WTC11 (cell line): ENCODE measurements around the gene SKI. TPM values are rescaled to one million over a fixed set of nuclear protein-coding genes. Genes with fewer than 3 reads are reported as not detected.

Experiments used
- ATAC-seq: fragments of 200-7000 bp; cut with Tn5 transposase; 2 replicates; pipeline ENCODE4 v1.10.0; 2021; ENCODE audit warnings: mild to moderate bottlenecking, moderate library complexity
- CTCF ChIA-PET: fragments of 300-600 bp; sonication (Branson Sonifier 250); formaldehyde crosslinking; loops from one replicate; lab custom pipeline; 2021; ENCODE audit warnings: antibody characterized with exemption; lab: Charles Lee
- POLR2A ChIA-PET: fragments of 350-600 bp; sonication (Branson Sonifier 250); formaldehyde crosslinking; loops from one replicate; lab custom pipeline; 2021; ENCODE audit warnings: antibody characterized with exemption; lab: Charles Lee
- DNase-seq: peaks from one replicate; pipeline ENCODE4 v3.0.0; 2021; ENCODE audit warnings: low spot score
- H3K27ac Mint-ChIP-seq: 2 replicates; pipeline ENCODE4 v1.8.0; 2021; ENCODE audit warnings: mixed read lengths
- H3K27me3 Mint-ChIP-seq: 2 replicates; pipeline ENCODE4 v1.8.0; 2021; ENCODE audit warnings: low read depth, mild to moderate bottlenecking, moderate library complexity, mixed read lengths
- H3K36me3 Mint-ChIP-seq: 2 replicates; pipeline ENCODE4 v1.8.0; 2021; ENCODE audit warnings: mixed read lengths
- H3K4me1 Mint-ChIP-seq: 2 replicates; pipeline ENCODE4 v1.8.0; 2022; ENCODE audit warnings: mixed read lengths
- H3K4me3 Mint-ChIP-seq: 2 replicates; pipeline ENCODE4 v1.8.0; 2021; ENCODE audit warnings: mild to moderate bottlenecking, moderate library complexity, mixed read lengths
- H3K9me3 Mint-ChIP-seq: 2 replicates; pipeline ENCODE4 v1.8.0; 2021; ENCODE audit warnings: mixed read lengths
- CBFB ChIP-seq: sonication (generic); formaldehyde crosslinking; IDR thresholded peaks from 2 replicates; pipeline ENCODE4 v1.8.1; 2022; ENCODE audit warnings: mild to moderate bottlenecking, low read depth, missing genetic modification reagents
- CREB1 ChIP-seq: sonication (generic); formaldehyde crosslinking; IDR thresholded peaks from 2 replicates; pipeline ENCODE4 v1.8.0; 2023; ENCODE audit warnings: mild to moderate bottlenecking, missing genetic modification reagents
- CTCF ChIP-seq: fragments of 200-600 bp; IDR thresholded peaks from 2 replicates; pipeline ENCODE4 v1.8.0; 2022; ENCODE audit warnings: antibody characterized with exemption
- ESRRA ChIP-seq: sonication (generic); formaldehyde crosslinking; IDR thresholded peaks from 2 replicates; pipeline ENCODE4 v1.8.1; 2022; ENCODE audit warnings: mild to moderate bottlenecking, missing genetic modification reagents, borderline replicate concordance
- ETV6 ChIP-seq: sonication (generic); formaldehyde crosslinking; IDR thresholded peaks from 2 replicates; pipeline ENCODE4 v1.8.1; 2022; ENCODE audit warnings: mild to moderate bottlenecking, missing genetic modification reagents
- FOXJ3 ChIP-seq: sonication (generic); formaldehyde crosslinking; IDR thresholded peaks from 2 replicates; pipeline ENCODE4 v1.9.0; 2021; ENCODE audit warnings: missing genetic modification reagents, mild to moderate bottlenecking, borderline replicate concordance
- FOXK1 ChIP-seq: sonication (generic); formaldehyde crosslinking; IDR thresholded peaks from 2 replicates; pipeline ENCODE4 v1.8.0; 2022; ENCODE audit warnings: mild to moderate bottlenecking, moderate library complexity, missing genetic modification reagents
- IRF2 ChIP-seq: sonication (generic); formaldehyde crosslinking; IDR thresholded peaks from 2 replicates; pipeline ENCODE4 v1.8.0; 2022; ENCODE audit warnings: low read depth, missing genetic modification reagents, borderline replicate concordance
- JAZF1 ChIP-seq: fragments of 250-450 bp; sonication (Bioruptor Pico); IDR thresholded peaks from 2 replicates; pipeline ENCODE4 v1.9.0; 2021; ENCODE audit warnings: moderate library complexity, mild to moderate bottlenecking, inconsistent platforms
- JUN ChIP-seq: sonication (generic); formaldehyde crosslinking; IDR thresholded peaks from 2 replicates; pipeline ENCODE4 v1.8.0; 2023; ENCODE audit warnings: mild to moderate bottlenecking, missing genetic modification reagents
- NR1H2 ChIP-seq: sonication (generic); formaldehyde crosslinking; IDR thresholded peaks from 2 replicates; pipeline ENCODE4 v1.9.0; 2021; ENCODE audit warnings: mild to moderate bottlenecking, moderate library complexity, missing genetic modification reagents
- NR2C2 ChIP-seq: sonication (generic); formaldehyde crosslinking; IDR thresholded peaks from 2 replicates; pipeline ENCODE4 v1.8.0; 2022; ENCODE audit warnings: mild to moderate bottlenecking, missing genetic modification reagents
- OVOL2 ChIP-seq: fragments of 250-450 bp; sonication (Bioruptor Pico); IDR thresholded peaks from 2 replicates; pipeline ENCODE4 v1.9.0; 2021; ENCODE audit warnings: mild to moderate bottlenecking, borderline replicate concordance
- PRDM15 ChIP-seq: sonication (generic); formaldehyde crosslinking; IDR thresholded peaks from 2 replicates; pipeline ENCODE4 v1.8.0; 2022; ENCODE audit warnings: missing genetic modification reagents
- PRRX2 ChIP-seq: fragments of 250-450 bp; sonication (Bioruptor Pico); IDR thresholded peaks from 2 replicates; pipeline ENCODE4 v1.8.0; 2021; ENCODE audit warnings: mild to moderate bottlenecking
- SP1 ChIP-seq: sonication (generic); formaldehyde crosslinking; conservative IDR thresholded peaks from 2 replicates; pipeline ENCODE4 v1.8.1; 2022; ENCODE audit warnings: missing genetic modification reagents
- TEAD1 ChIP-seq: sonication (generic); formaldehyde crosslinking; IDR thresholded peaks from 2 replicates; pipeline ENCODE4 v1.8.0; 2022; ENCODE audit warnings: mild to moderate bottlenecking, missing genetic modification reagents
- ZBTB21 ChIP-seq: sonication (generic); formaldehyde crosslinking; IDR thresholded peaks from 2 replicates; pipeline ENCODE4 v1.8.1; 2023; ENCODE audit warnings: mild to moderate bottlenecking, missing genetic modification reagents, borderline replicate concordance
- total RNA-seq: library from RNA; stranded (reverse); gene quantifications from 3 replicates; pipeline ENCODE4 v1.2.3, GENCODE V29; 2021
- TF ChIP-seq, protein P1 (sequence below): sonication (generic); formaldehyde crosslinking; IDR thresholded peaks from 2 replicates; pipeline ENCODE4 v1.8.0; 2023; ENCODE audit warnings: missing genetic modification reagents
- TF ChIP-seq, protein P2 (sequence below): sonication (generic); formaldehyde crosslinking; IDR thresholded peaks from 2 replicates; pipeline ENCODE4 v1.8.1; 2022; ENCODE audit warnings: low read depth, mild to moderate bottlenecking, moderate library complexity, missing genetic modification reagents, borderline replicate concordance
- TF ChIP-seq, protein P3 (sequence below): fragments of 250-450 bp; sonication (Bioruptor Pico); IDR thresholded peaks from 2 replicates; pipeline ENCODE4 v1.9.0; 2021; ENCODE audit warnings: mild to moderate bottlenecking
- TF ChIP-seq, protein P4 (sequence below): sonication (generic); formaldehyde crosslinking; IDR thresholded peaks from 2 replicates; pipeline ENCODE4 v1.8.1; 2022; ENCODE audit warnings: mild to moderate bottlenecking, missing genetic modification reagents, moderate library complexity, borderline replicate concordance

SKI gene
- total RNA-seq, 1 experiment from 2014 or later: 88.6 TPM

- Mint-ChIP-seq H3K27ac (no peak overlapping the region), H3K36me3 (no peaks in the 10 kb centered on the region), H3K4me3 (no peak overlapping the region), H3K27me3 (no peaks in the 10 kb centered on the region; the same call in 1 of the 2 replicates), H3K9me3 (no peaks in the 10 kb centered on the region), H3K4me1 (no peaks in the 10 kb centered on the region)
- no peak for ATAC-seq
- CTCF ChIA-PET: interaction anchor here (1.1 to 1.6 kb wide), 3 partner anchors 38 to 170 kb away, joined by 3 to 12 read pairs (median 3); no protein-coding TSS in a partner anchor
- DNase-seq: no peak
- POLR2A ChIA-PET: no interaction called here
- TF ChIP-seq, protein P1, sequence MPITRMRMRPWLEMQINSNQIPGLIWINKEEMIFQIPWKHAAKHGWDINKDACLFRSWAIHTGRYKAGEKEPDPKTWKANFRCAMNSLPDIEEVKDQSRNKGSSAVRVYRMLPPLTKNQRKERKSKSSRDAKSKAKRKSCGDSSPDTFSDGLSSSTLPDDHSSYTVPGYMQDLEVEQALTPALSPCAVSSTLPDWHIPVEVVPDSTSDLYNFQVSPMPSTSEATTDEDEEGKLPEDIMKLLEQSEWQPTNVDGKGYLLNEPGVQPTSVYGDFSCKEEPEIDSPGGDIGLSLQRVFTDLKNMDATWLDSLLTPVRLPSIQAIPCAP (CRISPR knock-in tag): no peak
- TF ChIP-seq NR2C2 (CRISPR knock-in tag) (no peak), SP1 (CRISPR knock-in tag) (no peak), CBFB (CRISPR knock-in tag) (no peak), FOXK1 (CRISPR knock-in tag) (no peak), ZBTB21 (CRISPR knock-in tag) (no peak), IRF2 (CRISPR knock-in tag) (no peak), CREB1 (no peak), JUN (CRISPR knock-in tag) (no peak), OVOL2 (CRISPR knock-in tag) (no peak), TEAD1 (CRISPR knock-in tag) (no peak), CTCF (no peak), FOXJ3 (no peak), PRDM15 (CRISPR knock-in tag) (no peak), PRRX2 (no peak), ESRRA (no peak), JAZF1 (no peak)
- TF ChIP-seq, protein P2, sequence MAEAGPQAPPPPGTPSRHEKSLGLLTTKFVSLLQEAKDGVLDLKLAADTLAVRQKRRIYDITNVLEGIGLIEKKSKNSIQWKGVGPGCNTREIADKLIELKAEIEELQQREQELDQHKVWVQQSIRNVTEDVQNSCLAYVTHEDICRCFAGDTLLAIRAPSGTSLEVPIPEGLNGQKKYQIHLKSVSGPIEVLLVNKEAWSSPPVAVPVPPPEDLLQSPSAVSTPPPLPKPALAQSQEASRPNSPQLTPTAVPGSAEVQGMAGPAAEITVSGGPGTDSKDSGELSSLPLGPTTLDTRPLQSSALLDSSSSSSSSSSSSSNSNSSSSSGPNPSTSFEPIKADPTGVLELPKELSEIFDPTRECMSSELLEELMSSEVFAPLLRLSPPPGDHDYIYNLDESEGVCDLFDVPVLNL (CRISPR knock-in tag): no peak
- TF ChIP-seq, protein P3, sequence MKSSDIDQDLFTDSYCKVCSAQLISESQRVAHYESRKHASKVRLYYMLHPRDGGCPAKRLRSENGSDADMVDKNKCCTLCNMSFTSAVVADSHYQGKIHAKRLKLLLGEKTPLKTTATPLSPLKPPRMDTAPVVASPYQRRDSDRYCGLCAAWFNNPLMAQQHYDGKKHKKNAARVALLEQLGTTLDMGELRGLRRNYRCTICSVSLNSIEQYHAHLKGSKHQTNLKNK (CRISPR knock-in tag): no peak
Measured at GRCh38 chr1:2344121-2344681, 116.1 kb downstream of the SKI start.

GRCh38 chr1:2344744-2345296, 116.7 kb downstream of the SKI start:
- H3K4me1 Mint-ChIP-seq: no peaks in the 10 kb centered on the region
- POLR2A ChIA-PET: no interaction called here
- no peaks in the 10 kb centered on the region for H3K9me3 Mint-ChIP-seq
- H3K27ac Mint-ChIP-seq: no peak overlapping the region
- no peaks in the 10 kb centered on the region; the same call in 1 of the 2 replicates for H3K27me3 Mint-ChIP-seq
- ATAC-seq: no peak
- no peak for TF ChIP-seq NR1H2 (CRISPR knock-in tag)
- TF ChIP-seq, protein P4, sequence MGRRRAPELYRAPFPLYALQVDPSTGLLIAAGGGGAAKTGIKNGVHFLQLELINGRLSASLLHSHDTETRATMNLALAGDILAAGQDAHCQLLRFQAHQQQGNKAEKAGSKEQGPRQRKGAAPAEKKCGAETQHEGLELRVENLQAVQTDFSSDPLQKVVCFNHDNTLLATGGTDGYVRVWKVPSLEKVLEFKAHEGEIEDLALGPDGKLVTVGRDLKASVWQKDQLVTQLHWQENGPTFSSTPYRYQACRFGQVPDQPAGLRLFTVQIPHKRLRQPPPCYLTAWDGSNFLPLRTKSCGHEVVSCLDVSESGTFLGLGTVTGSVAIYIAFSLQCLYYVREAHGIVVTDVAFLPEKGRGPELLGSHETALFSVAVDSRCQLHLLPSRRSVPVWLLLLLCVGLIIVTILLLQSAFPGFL (CRISPR knock-in tag): no peak
- no peak for TF ChIP-seq ETV6 (CRISPR knock-in tag)
- TF ChIP-seq PRDM15 (CRISPR knock-in tag): no peak
- no peak for TF ChIP-seq CREB1
- TF ChIP-seq, all 79 proteins: peak for 0
- Mint-ChIP-seq H3K4me3 (no peak overlapping the region), H3K36me3 (no peaks in the 10 kb centered on the region)
- CTCF ChIA-PET: interaction anchor here (0.6 to 1.1 kb wide), 2 partner anchors 150 to 173 kb away, joined by 3 read pairs; no protein-coding TSS in a partner anchor
- no peak for DNase-seq
